Measurements from ENCODE around the gene SLC16A7. TPM values are rescaled to one million over a fixed set of nuclear protein-coding genes. Genes with fewer than 3 reads are reported as not detected.

Gene SLC16A7
- total RNA-seq, 1 donor from 2014 or later: 26.0 TPM

DNA sequence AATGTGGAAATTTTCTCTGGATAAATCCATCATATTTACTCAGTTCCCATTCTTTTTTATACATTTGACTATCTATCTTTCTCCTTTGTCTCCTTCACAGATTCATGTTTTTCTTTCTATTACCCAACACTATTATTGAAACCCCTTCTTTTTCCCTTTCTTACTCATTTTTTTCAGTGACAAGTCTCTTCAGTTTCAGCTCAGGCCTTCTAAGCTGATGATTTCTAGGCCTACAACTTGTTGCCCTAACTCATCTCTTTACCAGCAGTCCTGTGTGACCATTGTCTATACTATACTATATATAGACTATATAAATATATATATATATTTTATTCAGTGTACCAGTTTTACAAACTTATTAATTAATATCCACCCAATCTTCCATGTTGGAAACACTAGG is 31.8 kb downstream of the SLC16A7 start:
- no peak for DNase-seq
- ATAC-seq: no peak
- H3K4me1 ChIP-seq: no peaks in the 10 kb centered on the region
- intact Hi-C loops (cut with DNase I): no loop called here
- H3K27ac ChIP-seq: no peak overlapping the region
- TF ChIP-seq, protein P1, sequence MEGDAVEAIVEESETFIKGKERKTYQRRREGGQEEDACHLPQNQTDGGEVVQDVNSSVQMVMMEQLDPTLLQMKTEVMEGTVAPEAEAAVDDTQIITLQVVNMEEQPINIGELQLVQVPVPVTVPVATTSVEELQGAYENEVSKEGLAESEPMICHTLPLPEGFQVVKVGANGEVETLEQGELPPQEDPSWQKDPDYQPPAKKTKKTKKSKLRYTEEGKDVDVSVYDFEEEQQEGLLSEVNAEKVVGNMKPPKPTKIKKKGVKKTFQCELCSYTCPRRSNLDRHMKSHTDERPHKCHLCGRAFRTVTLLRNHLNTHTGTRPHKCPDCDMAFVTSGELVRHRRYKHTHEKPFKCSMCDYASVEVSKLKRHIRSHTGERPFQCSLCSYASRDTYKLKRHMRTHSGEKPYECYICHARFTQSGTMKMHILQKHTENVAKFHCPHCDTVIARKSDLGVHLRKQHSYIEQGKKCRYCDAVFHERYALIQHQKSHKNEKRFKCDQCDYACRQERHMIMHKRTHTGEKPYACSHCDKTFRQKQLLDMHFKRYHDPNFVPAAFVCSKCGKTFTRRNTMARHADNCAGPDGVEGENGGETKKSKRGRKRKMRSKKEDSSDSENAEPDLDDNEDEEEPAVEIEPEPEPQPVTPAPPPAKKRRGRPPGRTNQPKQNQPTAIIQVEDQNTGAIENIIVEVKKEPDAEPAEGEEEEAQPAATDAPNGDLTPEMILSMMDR (IDR thresholded peaks at IDR 0.05): no peak
- H3K9me3 ChIP-seq: no peaks in the 10 kb centered on the region
- no peaks in the 10 kb centered on the region for H3K36me3 ChIP-seq
- no peaks in the 10 kb centered on the region for H3K27me3 ChIP-seq
- no peak overlapping the region for H3K4me3 ChIP-seq

GRCh38 chr12:59629890-59630289 is 34.1 kb downstream of the SLC16A7 start:
- no peak for ATAC-seq
- Histone ChIP-seq H3K27me3 (no peaks in the 10 kb centered on the region), H3K4me1 (no peaks in the 10 kb centered on the region), H3K9me3 (no peaks in the 10 kb centered on the region), H3K36me3 (no peaks in the 10 kb centered on the region), H3K27ac (no peak overlapping the region), H3K4me3 (no peak overlapping the region)
- DNase-seq: no peak
- TF ChIP-seq, protein P1 (IDR thresholded peaks at IDR 0.05): no peak
- intact Hi-C loops (cut with DNase I): no loop called here

DNA sequence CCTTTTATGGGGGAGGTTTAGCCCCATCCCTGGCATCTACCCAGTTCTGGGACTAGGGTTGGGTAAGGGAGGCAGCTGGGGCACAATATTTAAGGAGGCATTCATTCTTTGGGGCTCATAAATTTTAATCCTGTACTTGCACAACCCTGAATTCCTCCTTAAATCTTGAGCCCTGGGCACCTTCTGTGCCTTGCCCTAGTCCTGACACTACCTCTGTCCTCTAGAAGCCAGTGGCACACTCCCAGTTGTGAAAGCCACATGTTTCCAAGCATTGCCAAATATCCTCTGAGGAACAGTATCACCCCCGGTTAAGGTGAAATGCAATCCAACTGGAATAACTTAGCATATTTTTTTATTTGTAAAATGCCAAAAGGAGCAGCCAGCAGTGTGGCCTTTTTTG is 36.6 kb downstream of the SLC16A7 start:
- Histone ChIP-seq H3K9me3 (no peaks in the 10 kb centered on the region), H3K36me3 (no peaks in the 10 kb centered on the region), H3K27ac (no peak overlapping the region), H3K4me3 (no peak overlapping the region), H3K27me3 (no peaks in the 10 kb centered on the region), H3K4me1 (no peaks in the 10 kb centered on the region)
- ATAC-seq (no peak), DNase-seq (no peak)
- TF ChIP-seq, protein P1 (IDR thresholded peaks at IDR 0.05): no peak
- intact Hi-C loops (cut with DNase I): no loop called here

DNA sequence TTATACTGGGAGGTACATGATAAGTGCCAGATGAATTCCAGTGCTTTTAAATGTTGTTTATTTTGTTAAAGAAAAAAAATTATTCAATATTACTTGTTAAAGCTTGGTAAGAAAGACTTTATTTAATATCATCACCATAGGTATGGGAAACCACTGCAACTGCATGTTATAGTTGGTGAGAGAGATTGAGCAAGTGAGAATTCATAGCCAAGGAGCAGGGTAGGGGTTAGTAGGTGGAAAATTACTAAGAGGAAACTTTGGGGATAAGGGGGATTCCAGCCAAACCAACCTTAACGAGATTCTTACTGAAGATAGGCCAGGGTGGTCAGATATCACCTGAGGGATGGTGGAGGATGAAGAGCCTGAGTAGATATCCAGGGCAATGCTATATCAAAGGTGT is 38.4 kb downstream of the SLC16A7 start:
- no peaks in the 10 kb centered on the region for H3K27me3 ChIP-seq
- TF ChIP-seq, protein P1 (IDR thresholded peaks at IDR 0.05): no peak
- H3K36me3 ChIP-seq: no peaks in the 10 kb centered on the region
- H3K9me3 ChIP-seq: no peaks in the 10 kb centered on the region
- no peak overlapping the region for H3K4me3 ChIP-seq
- intact Hi-C loops (cut with DNase I): no loop called here
- ATAC-seq: no peak
- no peaks in the 10 kb centered on the region for H3K4me1 ChIP-seq
- DNase-seq: no peak
- H3K27ac ChIP-seq: no peak overlapping the region

- TF ChIP-seq, protein P1 (IDR thresholded peaks at IDR 0.05): no peak
- no peaks in the 10 kb centered on the region for H3K27me3 ChIP-seq
- no peak overlapping the region for H3K27ac ChIP-seq
- DNase-seq (no peak), ATAC-seq (no peak)
- H3K4me1 ChIP-seq: no peaks in the 10 kb centered on the region
- H3K4me3 ChIP-seq: no peak overlapping the region
- H3K9me3 ChIP-seq: no peaks in the 10 kb centered on the region
- no peaks in the 10 kb centered on the region for H3K36me3 ChIP-seq
- intact Hi-C loops (cut with DNase I): no loop called here
Measured at GRCh38 chr12:59636945-59637691, 41.3 kb downstream of the SLC16A7 start.

DNA sequence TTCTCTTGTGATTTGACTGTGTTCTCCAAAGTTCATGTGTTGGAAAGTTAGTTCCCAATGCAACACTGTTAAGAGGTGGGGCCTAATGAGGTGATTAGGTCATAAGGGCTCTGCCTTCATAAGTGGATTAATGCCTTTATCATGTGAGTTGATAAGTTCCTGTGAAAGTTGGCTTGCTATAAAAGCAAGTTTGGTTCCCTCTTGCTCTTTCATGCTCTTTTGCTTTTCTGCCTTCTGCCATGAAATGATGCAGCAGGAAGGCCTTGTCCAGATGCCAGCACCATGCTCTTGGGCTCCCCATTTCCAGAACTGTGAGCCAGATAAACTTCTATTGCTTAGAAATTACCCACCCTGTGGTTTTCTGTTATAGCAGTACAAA is 41.9 kb downstream of the SLC16A7 start:
- H3K36me3 ChIP-seq: no peaks in the 10 kb centered on the region
- no peak for DNase-seq
- TF ChIP-seq, protein P1 (IDR thresholded peaks at IDR 0.05): no peak
- H3K4me1 ChIP-seq: no peaks in the 10 kb centered on the region
- no peak overlapping the region for H3K4me3 ChIP-seq
- intact Hi-C loops (cut with DNase I): no loop called here
- H3K27me3 ChIP-seq: no peaks in the 10 kb centered on the region
- H3K27ac ChIP-seq: no peak overlapping the region
- no peak for ATAC-seq
- H3K9me3 ChIP-seq: no peaks in the 10 kb centered on the region

Data from upper lobe of right lung (tissue), 1 donor.